Trophoblast cell (in vitro differentiated cells and primary cell): Measurements from ENCODE around the gene CACNA1D.

Source experiments
- DNase-seq, 2 donors: peaks; one replicate each; pipeline ENCODE4 v3.0.0-alpha.2; 2016
- H2AFZ ChIP-seq: 2 replicates; pipeline ENCODE4 v1.6.1; 2013; ENCODE audit warnings: low read length, moderate library complexity, mild to moderate bottlenecking; ENCODE audit not compliant: insufficient read depth, poor library complexity
- H2AK5ac ChIP-seq: 2 replicates; pipeline ENCODE4 v1.6.1; 2013; ENCODE audit warnings: mild to moderate bottlenecking, low read length
- H2BK120ac ChIP-seq: 2 replicates; pipeline ENCODE4 v1.6.1; 2013; ENCODE audit warnings: low read length, mild to moderate bottlenecking, moderate library complexity; ENCODE audit not compliant: insufficient read depth, poor library complexity
- H2BK12ac ChIP-seq: 2 replicates; pipeline ENCODE4 v1.6.1; 2013; ENCODE audit warnings: mild to moderate bottlenecking, low read length, moderate library complexity
- H2BK5ac ChIP-seq: 2 replicates; pipeline ENCODE4 v1.6.1; 2013; ENCODE audit warnings: low read length, low read depth, moderate library complexity, mild to moderate bottlenecking; ENCODE audit not compliant: poor library complexity
- H3K14ac ChIP-seq: 2 replicates; pipeline ENCODE4 v1.6.1; 2013; ENCODE audit warnings: mild to moderate bottlenecking, low read length
- H3K18ac ChIP-seq: 2 replicates; pipeline ENCODE4 v1.6.1; 2013; ENCODE audit warnings: mild to moderate bottlenecking, low read length
- H3K23ac ChIP-seq: 2 replicates; pipeline ENCODE4 v1.6.1; 2013; ENCODE audit warnings: low read length
- H3K27ac ChIP-seq: 2 replicates; pipeline ENCODE4 v1.5.1; 2013; ENCODE audit warnings: low read depth, mild to moderate bottlenecking, inconsistent platforms, low read length, moderate library complexity
- H3K27me3 ChIP-seq: 2 replicates; pipeline ENCODE4 v1.6.1; 2013; ENCODE audit warnings: inconsistent platforms, mild to moderate bottlenecking, low read length, moderate library complexity; ENCODE audit not compliant: insufficient read depth
- H3K36me3 ChIP-seq, 2 experiments: 1 replicate in 1 of 2; 2 replicates in 1 of 2; pipeline ENCODE4 v1.6.1; 2013; ENCODE audit warnings: low read length in 2 of 2, mild to moderate bottlenecking in 2 of 2, moderate library complexity in 1 of 2; ENCODE audit not compliant: insufficient read depth in 2 of 2, control insufficient read depth in 1 of 2
- H3K4ac ChIP-seq: 2 replicates; pipeline ENCODE4 v1.6.1; 2013; ENCODE audit warnings: low read depth, mild to moderate bottlenecking, low read length, moderate library complexity
- H3K4me1 ChIP-seq, 2 experiments: 1 replicate in 1 of 2; 2 replicates in 1 of 2; pipeline ENCODE4 v1.6.1; 2013; ENCODE audit warnings: low read length in 2 of 2, mild to moderate bottlenecking in 2 of 2, moderate library complexity in 1 of 2; ENCODE audit not compliant: insufficient read depth in 2 of 2, control insufficient read depth in 1 of 2
- H3K4me2 ChIP-seq: 2 replicates; pipeline ENCODE4 v1.6.1; 2013; ENCODE audit warnings: inconsistent platforms, mild to moderate bottlenecking, low read length, moderate library complexity
- H3K4me3 ChIP-seq: 2 replicates; pipeline ENCODE4 v1.5.1; 2013; ENCODE audit warnings: mild to moderate bottlenecking, low read depth, low read length, inconsistent platforms
- H3K79me1 ChIP-seq: one replicate; pipeline ENCODE4 v1.6.1; 2013; ENCODE audit warnings: low read length
- H3K79me2 ChIP-seq: 2 replicates; pipeline ENCODE4 v1.6.1; 2013; ENCODE audit warnings: low read length, mild to moderate bottlenecking; ENCODE audit not compliant: control insufficient read depth, insufficient read depth, poor library complexity
- H3K9ac ChIP-seq: 2 replicates; pipeline ENCODE4 v1.6.1; 2013; ENCODE audit warnings: mild to moderate bottlenecking, low read length
- H3K9me3 ChIP-seq: 2 replicates; pipeline ENCODE4 v1.6.1; 2013; ENCODE audit warnings: low read depth, mild to moderate bottlenecking, control low read depth, inconsistent platforms, low read length; ENCODE audit not compliant: insufficient read depth
- H4K12ac ChIP-seq: 2 replicates; pipeline ENCODE4 v1.6.1; 2013; ENCODE audit warnings: low read depth, mild to moderate bottlenecking, low read length, moderate library complexity
- H4K8ac ChIP-seq: 2 replicates; pipeline ENCODE4 v1.6.1; 2013; ENCODE audit warnings: low read depth, mild to moderate bottlenecking, low read length, moderate library complexity
- H4K91ac ChIP-seq: one replicate; pipeline ENCODE4 v1.6.1; 2013; ENCODE audit warnings: low read depth, mild to moderate bottlenecking, low read length, moderate library complexity
- whole genome bisulfite sequencing: extraction: QIAGEN DNeasy Blood & Tissue Kit; methylation state at CpG from one replicate; pipeline ENCODE4 v1.1.7; 2013; ENCODE audit warnings: missing lambda C conversion rate; ENCODE audit not compliant: insufficient read length, insufficient coverage; ENCODE audit errors: extremely low coverage; 5-methylcytosine and 5-hydroxymethylcytosine counted together

Gene CACNA1D

DNA sequence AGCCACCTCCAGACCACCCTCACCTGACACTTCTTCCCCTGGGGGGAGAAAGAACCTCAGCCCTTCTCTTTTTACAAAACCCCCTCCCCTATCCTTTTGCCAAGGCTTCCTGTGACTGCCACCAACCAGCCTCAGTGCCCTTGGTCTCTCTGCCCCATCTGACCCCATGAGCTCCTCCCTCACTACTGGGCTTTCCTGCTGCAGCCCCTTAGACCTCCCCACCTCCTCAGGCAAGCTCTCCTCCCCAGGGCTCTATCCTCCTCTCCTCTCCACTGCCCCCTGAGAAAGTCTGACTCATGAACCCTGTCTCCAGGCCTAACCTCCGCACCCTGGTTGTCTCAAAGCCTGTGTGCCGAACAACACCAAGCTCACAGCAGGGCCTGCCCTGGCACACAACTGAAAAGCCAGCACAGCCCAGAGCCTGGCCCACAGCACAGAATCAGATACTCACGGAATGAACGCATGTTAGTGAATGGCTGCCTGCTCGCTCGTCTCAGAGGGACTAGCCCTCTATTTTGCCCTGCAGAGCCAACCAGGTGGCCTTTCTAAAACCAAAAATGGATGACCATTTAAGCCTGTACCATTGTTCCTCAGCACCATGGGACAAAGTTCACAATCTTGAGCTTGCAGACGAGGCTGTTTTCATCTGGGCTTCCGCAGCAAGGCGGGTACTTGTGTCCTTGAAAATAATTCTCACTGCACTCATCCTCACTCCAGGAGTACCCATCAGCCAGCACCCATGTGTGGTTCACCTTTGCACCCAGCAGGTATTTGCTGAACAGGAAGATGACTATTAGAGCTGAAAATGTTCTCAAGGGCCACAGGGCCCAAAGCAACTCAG, 350.1 kb downstream of the CACNA1D start:
- Histone ChIP-seq H3K9me3 (peaks cover 3% of the 10 kb centered on the region), H2BK5ac (no peak overlapping the region), H4K91ac (no peak overlapping the region)

DNA sequence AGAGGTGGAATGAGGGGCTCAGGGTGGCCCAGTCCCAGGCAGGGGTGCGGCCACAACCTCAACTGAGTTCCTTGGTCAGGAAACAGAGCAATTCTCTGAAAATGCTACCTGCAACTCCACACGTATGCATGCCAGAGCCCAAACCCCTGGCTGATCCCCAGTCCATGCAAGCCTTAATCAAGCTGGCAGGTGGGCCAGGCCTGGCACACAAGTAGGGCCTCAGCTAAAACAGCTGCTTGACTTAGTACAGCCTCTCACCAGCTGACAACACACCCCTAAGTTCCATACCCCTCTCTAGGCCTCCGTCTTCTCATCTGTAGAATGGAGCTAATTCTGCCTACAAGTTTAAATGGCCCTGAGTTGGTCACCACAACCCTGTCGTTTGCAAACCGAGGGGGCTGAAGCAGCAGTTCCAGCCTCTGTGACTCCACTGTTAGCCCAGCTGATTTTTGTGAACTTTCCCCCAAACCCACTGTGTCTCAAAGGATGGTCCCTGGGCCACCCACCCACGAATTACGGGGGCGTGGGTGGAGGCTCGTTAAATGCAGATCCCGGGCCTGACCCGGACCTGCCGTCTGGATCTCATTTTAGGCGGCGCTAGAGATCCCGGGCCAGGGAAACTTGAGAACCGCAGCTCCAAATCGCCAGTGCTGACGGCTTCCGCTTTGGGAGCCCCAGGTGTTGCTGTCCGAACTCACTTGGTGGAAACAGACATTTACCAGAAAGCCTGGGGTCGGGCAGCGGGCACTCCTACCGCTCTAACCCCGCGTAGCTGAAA, 350.9 kb downstream of the CACNA1D start:
- Histone ChIP-seq H3K4me1 (peaks cover 5 to 6% of the 10 kb centered on the region in 2 experiments), H4K91ac (no peak overlapping the region), H2AFZ (peak overlapping the region; percentile 51), H3K4me3 (peak overlapping the region; percentile 70), H3K27ac (no peak overlapping the region), H4K8ac (peak overlapping the region; percentile 49), H3K4me2 (peak overlapping the region; percentile 89), H3K36me3 (no peaks in the 10 kb centered on the region), H3K27me3 (peaks cover 4% of the 10 kb centered on the region), H2AK5ac (no peak overlapping the region), H3K18ac (no peak overlapping the region), H3K23ac (no peak overlapping the region), H2BK5ac (no peak overlapping the region), H4K12ac (no peak overlapping the region), H3K4ac (no peak overlapping the region), H3K79me2 (no peaks in the 10 kb centered on the region), H2BK12ac (peak overlapping the region; percentile 21), H3K14ac (no peak overlapping the region), H3K9me3 (peaks cover 3% of the 10 kb centered on the region), H2BK120ac (peak overlapping the region; percentile 1), H3K9ac (no peak overlapping the region), H3K79me1 (peaks cover 2% of the 10 kb centered on the region)
- no CpG with 5 or more reads among the region's 25 CpGs for WGBS
- DNase-seq, result peak; percentile 18 to 56

More for the DNA sequence above, 350.1 kb downstream of the CACNA1D start:
- peaks cover 5 to 6% of the 10 kb centered on the region in 2 experiments for H3K4me1 ChIP-seq
- H2BK120ac ChIP-seq, result no peak overlapping the region
- H3K27ac ChIP-seq, result no peak overlapping the region
- no peak overlapping the region for H4K12ac ChIP-seq
- H3K18ac ChIP-seq, result no peak overlapping the region
- H3K9ac ChIP-seq, result no peak overlapping the region
- no peak overlapping the region for H2BK12ac ChIP-seq
- H4K8ac ChIP-seq, result no peak overlapping the region
- H3K36me3 ChIP-seq, result no peaks in the 10 kb centered on the region
- H3K4me2 ChIP-seq, result no peak overlapping the region
- no peaks in the 10 kb centered on the region for H3K79me2 ChIP-seq
- H3K23ac ChIP-seq, result no peak overlapping the region
- WGBS, result no CpG with 5 or more reads among the region's 9 CpGs
- H2AFZ ChIP-seq, result no peak overlapping the region
- peaks cover 2% of the 10 kb centered on the region for H3K79me1 ChIP-seq
- H3K4ac ChIP-seq, result no peak overlapping the region
- H2AK5ac ChIP-seq, result no peak overlapping the region
- H3K27me3 ChIP-seq, result peaks cover 4% of the 10 kb centered on the region
- no peak for DNase-seq
- H3K14ac ChIP-seq, result no peak overlapping the region
- no peak overlapping the region for H3K4me3 ChIP-seq

DNA sequence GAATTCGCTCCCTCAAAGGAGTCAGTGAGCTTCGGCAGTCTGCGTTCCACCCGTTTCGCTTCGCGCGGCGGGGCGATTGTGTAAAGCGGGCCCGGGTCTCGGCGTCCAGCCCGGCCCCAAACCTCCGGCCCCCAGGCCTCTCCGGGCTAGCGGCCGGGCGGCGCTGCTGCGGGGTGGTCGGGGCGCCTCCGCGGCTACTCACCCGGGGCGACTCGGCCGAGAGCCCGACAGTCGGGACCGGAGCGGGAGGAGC, 351.4 kb downstream of the CACNA1D start:
- Histone ChIP-seq H3K27me3 (peaks cover 4% of the 10 kb centered on the region), H2BK120ac (peak overlapping the region; percentile 1), H3K14ac (peak overlapping the region; percentile 40), H4K12ac (no peak overlapping the region), H2AFZ (peak overlapping the region; percentile 51), H3K79me1 (peaks cover 2% of the 10 kb centered on the region), H3K27ac (no peak overlapping the region), H2AK5ac (no peak overlapping the region), H3K4me1 (peaks cover 5 to 6% of the 10 kb centered on the region in 2 experiments), H3K9ac (no peak overlapping the region), H3K4ac (no peak overlapping the region), H3K23ac (no peak overlapping the region), H3K9me3 (peaks cover 3% of the 10 kb centered on the region), H3K4me2 (peak overlapping the region; percentile 89), H4K91ac (peak overlapping the region; percentile 41), H3K36me3 (no peaks in the 10 kb centered on the region), H3K79me2 (no peaks in the 10 kb centered on the region), H3K4me3 (peak overlapping the region; percentile 70), H4K8ac (peak overlapping the region; percentile 32), H3K18ac (no peak overlapping the region), H2BK5ac (no peak overlapping the region), H2BK12ac (no peak overlapping the region)
- no peak for DNase-seq
- no CpG with 5 or more reads among the region's 34 CpGs for WGBS

DNA sequence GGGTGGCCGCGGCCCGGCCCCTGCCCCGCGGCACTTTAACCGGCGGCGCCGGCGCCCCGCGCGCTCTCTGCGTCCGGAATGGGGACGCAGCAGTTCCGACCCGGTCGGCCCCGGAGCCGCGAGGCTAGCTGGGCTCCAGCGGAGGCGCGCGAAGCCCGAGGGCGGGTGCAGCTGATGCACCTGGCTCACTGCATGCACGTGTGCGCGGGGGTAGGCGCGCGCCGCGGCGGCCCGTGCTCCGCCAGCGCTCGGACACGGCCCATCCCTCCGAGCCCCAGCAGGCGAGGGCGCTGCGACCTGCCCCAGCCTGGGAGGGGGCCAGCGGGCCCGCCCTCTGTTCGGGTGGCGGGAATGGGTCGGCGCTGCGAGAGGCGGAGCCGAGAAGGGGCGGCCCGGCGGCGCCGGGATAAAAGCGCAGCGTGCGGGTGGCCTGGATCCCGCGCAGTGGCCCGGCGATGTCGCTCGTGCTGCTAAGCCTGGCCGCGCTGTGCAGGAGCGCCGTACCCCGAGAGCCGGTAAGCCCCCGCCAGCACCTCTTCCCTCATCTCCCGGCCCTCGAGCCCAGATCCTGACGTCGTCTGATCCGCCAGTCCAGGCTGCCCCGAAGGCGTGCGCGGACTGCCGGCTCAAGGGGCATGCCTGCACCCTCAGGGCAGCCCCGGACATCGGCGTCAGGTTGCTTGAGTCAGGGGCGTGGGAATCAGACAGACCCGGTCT, 351.9 kb downstream of the CACNA1D start, which contains the start of the genes CHDH and IL17RB:
Gene CHDH, minus strand, starts transcription at position 286 of the 717 bp plus-strand sequence. CDS start 22,411 bp downstream, outside the sequence.
Gene IL17RB, plus strand, starts transcription at position 435 of the 717 bp plus-strand sequence. Its CDS starts 21 bp downstream, at position 456.
- peaks cover 3% of the 10 kb centered on the region for H3K9me3 ChIP-seq
- H2BK5ac ChIP-seq, result no peak within 1 kb of the TSS
- peak within 1 kb of the TSS; percentile 29 for H3K9ac ChIP-seq
- peak within 1 kb of the TSS; percentile 51 for H2AFZ ChIP-seq
- peaks cover 2% of the 10 kb centered on the region for H3K79me1 ChIP-seq
- peak within 1 kb of the TSS; percentile 41 for H4K91ac ChIP-seq
- no peak within 1 kb of the TSS for H3K23ac ChIP-seq
- no peak within 1 kb of the TSS for H3K18ac ChIP-seq
- peak within 1 kb of the TSS; percentile 21 for H2BK12ac ChIP-seq
- peak within 1 kb of the TSS; percentile 39 for H4K12ac ChIP-seq
- H3K27ac ChIP-seq, result no peak within 1 kb of the TSS
- peak within 1 kb of the TSS; percentile 1 for H2BK120ac ChIP-seq
- H3K4me2 ChIP-seq, result peak within 1 kb of the TSS; percentile 89
- H3K36me3 ChIP-seq, result no peaks in the 10 kb centered on the region
- peak within 1 kb of the TSS; percentile 40 for H3K14ac ChIP-seq
- no peak within 1 kb of the TSS for H3K4ac ChIP-seq
- peaks cover 4% of the 10 kb centered on the region for H3K27me3 ChIP-seq
- peak; percentile 21 to 47 for DNase-seq
- peak within 1 kb of the TSS; percentile 49 for H4K8ac ChIP-seq
- H3K79me2 ChIP-seq, result no peaks in the 10 kb centered on the region
- no peak within 1 kb of the TSS for H2AK5ac ChIP-seq
- peaks cover 5 to 6% of the 10 kb centered on the region in 2 experiments for H3K4me1 ChIP-seq
- H3K4me3 ChIP-seq, result peak within 1 kb of the TSS; percentile 70
- no CpG with 5 or more reads among the region's 91 CpGs for WGBS
